SK-N-SH treated with all-trans-retinoic acid at 6 μM for 48 hours (cell line): ENCODE measurements around the gene EP400.

ENCODE experiments used
- ISL1 ChIP-seq: fragments of 250-450 bp; sonication (Bioruptor Pico); IDR thresholded peaks from 2 replicates; pipeline ENCODE4 v2.1.2; 2022; ENCODE audit warnings: mild to moderate bottlenecking, moderate library complexity
- PPARA ChIP-seq: fragments of 250-450 bp; sonication (Bioruptor Pico); IDR thresholded peaks from 2 replicates; pipeline ENCODE4 v1.5.0; 2020; ENCODE audit warnings: mild to moderate bottlenecking, borderline replicate concordance
- RARB ChIP-seq: fragments of 250-450 bp; sonication (Bioruptor Pico); IDR thresholded peaks from 2 replicates; pipeline ENCODE4 v1.8.0; 2021; ENCODE audit warnings: mild to moderate bottlenecking, moderate library complexity
- ZFP30 ChIP-seq: fragments of 450-650 bp; formaldehyde crosslinking; IDR thresholded peaks from 2 replicates; pipeline ENCODE4 v1.5.0; 2022; ENCODE audit warnings: mild to moderate bottlenecking, moderate library complexity
- ZNF565 ChIP-seq: fragments of 450-650 bp; formaldehyde crosslinking; conservative IDR thresholded peaks from 2 replicates; pipeline ENCODE4 v1.5.0; 2020; ENCODE audit warnings: low read depth, mild to moderate bottlenecking, moderate library complexity
- TF ChIP-seq, protein P1 (sequence below): fragments of 250-450 bp; sonication (Bioruptor Pico); IDR thresholded peaks from 2 replicates; pipeline ENCODE4 v1.8.0; 2020; ENCODE audit warnings: mild to moderate bottlenecking, moderate library complexity, borderline replicate concordance
- TF ChIP-seq, protein P2 (sequence below): fragments of 250-450 bp; sonication (Bioruptor Pico); IDR thresholded peaks from 2 replicates; pipeline ENCODE4 v1.5.1; 2020; ENCODE audit warnings: low read depth, mild to moderate bottlenecking, moderate library complexity

DNA sequence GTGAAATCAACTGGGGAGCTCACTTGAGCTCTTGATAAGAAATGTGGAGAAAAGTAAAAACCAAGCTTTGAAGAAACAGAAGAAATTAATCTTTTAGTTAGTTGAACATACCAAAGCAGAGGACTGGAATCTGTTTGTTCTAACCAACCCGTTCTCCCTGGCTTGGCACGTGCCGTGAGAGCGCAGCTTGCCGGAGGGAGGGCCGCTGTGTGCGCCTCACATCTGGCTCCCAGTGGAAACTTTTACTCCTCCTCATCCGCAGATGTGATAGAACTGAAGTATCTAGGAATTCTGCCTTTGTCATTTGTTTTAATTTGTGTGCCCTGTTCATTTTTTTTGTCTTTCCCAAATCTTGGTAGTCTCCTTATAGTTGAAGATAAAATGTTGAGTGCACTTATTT, 129.5 kb downstream of the EP400 start:
- TF ChIP-seq, protein P1, sequence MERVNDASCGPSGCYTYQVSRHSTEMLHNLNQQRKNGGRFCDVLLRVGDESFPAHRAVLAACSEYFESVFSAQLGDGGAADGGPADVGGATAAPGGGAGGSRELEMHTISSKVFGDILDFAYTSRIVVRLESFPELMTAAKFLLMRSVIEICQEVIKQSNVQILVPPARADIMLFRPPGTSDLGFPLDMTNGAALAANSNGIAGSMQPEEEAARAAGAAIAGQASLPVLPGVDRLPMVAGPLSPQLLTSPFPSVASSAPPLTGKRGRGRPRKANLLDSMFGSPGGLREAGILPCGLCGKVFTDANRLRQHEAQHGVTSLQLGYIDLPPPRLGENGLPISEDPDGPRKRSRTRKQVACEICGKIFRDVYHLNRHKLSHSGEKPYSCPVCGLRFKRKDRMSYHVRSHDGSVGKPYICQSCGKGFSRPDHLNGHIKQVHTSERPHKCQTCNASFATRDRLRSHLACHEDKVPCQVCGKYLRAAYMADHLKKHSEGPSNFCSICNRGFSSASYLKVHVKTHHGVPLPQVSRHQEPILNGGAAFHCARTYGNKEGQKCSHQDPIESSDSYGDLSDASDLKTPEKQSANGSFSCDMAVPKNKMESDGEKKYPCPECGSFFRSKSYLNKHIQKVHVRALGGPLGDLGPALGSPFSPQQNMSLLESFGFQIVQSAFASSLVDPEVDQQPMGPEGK (CRISPR knock-in tag) = no peak
- no peak for TF ChIP-seq RARB (CRISPR knock-in tag)
- TF ChIP-seq ZFP30 (CRISPR knock-in tag) = no peak
- TF ChIP-seq PPARA (CRISPR knock-in tag) = no peak
- TF ChIP-seq, protein P2, sequence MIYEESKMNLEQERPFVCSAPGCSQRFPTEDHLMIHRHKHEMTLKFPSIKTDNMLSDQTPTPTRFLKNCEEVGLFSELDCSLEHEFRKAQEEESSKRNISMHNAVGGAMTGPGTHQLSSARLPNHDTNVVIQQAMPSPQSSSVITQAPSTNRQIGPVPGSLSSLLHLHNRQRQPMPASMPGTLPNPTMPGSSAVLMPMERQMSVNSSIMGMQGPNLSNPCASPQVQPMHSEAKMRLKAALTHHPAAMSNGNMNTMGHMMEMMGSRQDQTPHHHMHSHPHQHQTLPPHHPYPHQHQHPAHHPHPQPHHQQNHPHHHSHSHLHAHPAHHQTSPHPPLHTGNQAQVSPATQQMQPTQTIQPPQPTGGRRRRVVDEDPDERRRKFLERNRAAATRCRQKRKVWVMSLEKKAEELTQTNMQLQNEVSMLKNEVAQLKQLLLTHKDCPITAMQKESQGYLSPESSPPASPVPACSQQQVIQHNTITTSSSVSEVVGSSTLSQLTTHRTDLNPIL (CRISPR knock-in tag) = no peak
- TF ChIP-seq ISL1 (CRISPR knock-in tag) = no peak
- TF ChIP-seq ZNF565 (CRISPR knock-in tag) = no peak
